ENCODE data around the gene PTPDC1.

PTPDC1 gene, protein sequence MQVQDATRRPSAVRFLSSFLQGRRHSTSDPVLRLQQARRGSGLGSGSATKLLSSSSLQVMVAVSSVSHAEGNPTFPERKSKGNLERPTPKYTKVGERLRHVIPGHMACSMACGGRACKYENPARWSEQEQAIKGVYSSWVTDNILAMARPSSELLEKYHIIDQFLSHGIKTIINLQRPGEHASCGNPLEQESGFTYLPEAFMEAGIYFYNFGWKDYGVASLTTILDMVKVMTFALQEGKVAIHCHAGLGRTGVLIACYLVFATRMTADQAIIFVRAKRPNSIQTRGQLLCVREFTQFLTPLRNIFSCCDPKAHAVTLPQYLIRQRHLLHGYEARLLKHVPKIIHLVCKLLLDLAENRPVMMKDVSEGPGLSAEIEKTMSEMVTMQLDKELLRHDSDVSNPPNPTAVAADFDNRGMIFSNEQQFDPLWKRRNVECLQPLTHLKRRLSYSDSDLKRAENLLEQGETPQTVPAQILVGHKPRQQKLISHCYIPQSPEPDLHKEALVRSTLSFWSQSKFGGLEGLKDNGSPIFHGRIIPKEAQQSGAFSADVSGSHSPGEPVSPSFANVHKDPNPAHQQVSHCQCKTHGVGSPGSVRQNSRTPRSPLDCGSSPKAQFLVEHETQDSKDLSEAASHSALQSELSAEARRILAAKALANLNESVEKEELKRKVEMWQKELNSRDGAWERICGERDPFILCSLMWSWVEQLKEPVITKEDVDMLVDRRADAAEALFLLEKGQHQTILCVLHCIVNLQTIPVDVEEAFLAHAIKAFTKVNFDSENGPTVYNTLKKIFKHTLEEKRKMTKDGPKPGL

GRCh38 chr9:94084314-94084713, at the start of gene PTPDC1:
Gene PTPDC1 (plus strand): TSS chr9:94084464. CDS start chr9:94084531, 67 bp downstream.
- no peak for DNase-seq (ENCODE audit: low read depth in 2 of 2)

- DNase-seq (ENCODE audit: low read depth in 2 of 2), result no peak
Measured at GRCh38 chr9:94034511-94034910, 49.8 kb upstream of the PTPDC1 start.

GRCh38 chr9:94039786-94040185, 44.5 kb upstream of the PTPDC1 start:
- no peak for DNase-seq (ENCODE audit: low read depth in 2 of 2)

GRCh38 chr9:94042516-94043360, 41.5 kb upstream of the PTPDC1 start:
- DNase-seq (ENCODE audit: low read depth in 2 of 2), result no peak

GRCh38 chr9:94054716-94055115, 29.5 kb upstream of the PTPDC1 start:
- DNase-seq (ENCODE audit: low read depth in 2 of 2), result no peak

- no peak for DNase-seq (ENCODE audit: low read depth in 2 of 2)
Measured at GRCh38 chr9:94056442-94056974, 27.8 kb upstream of the PTPDC1 start.

DNA sequence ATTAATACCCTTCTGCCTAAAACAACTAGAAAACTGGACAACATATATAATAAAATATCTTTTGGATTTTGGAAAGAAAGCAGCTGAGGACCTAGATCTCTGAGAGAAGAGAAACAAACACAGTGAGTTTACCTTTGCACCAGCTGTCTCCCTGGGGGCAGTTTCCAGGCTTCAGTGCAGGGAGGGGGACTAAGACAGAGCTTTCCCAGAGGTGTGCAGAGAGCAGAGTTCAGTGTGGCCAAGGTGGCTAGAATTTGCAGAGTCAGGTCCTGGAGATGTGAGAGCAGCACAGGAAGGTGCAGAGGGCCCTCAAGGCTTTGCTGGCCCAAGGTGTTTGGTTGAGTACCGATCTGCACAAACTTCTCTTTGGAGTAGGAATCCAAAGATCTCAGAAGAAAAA, 26.3 kb upstream of the PTPDC1 start:
- DNase-seq (ENCODE audit: low read depth in 2 of 2), result no peak

- DNase-seq (ENCODE audit: low read depth in 2 of 2), result no peak
Measured at GRCh38 chr9:94061864-94062263, 22.4 kb upstream of the PTPDC1 start.

DNA sequence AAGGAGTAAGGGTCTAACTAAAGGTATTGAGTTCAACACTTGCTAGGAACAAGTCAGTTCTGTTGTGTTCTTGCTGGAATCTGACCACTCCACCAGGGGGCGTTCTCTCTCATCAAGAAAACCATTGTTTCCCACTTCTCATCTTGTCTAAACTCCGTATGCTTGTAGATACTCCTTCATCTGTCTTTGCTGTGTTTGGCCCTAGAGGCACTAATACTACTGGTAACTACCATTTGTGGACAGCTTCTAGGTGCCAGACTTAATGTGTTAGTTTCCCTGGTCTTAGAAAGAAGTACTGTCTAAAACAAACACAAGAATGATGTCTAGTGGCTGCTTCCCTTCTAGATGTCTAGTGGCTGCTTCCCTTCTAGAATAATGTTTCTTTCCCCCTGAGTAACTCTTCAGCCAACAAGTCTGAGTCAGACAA, 18.7 kb upstream of the PTPDC1 start:
- DNase-seq (ENCODE audit: low read depth in 2 of 2), result peak; percentile 38 to 67

DNA sequence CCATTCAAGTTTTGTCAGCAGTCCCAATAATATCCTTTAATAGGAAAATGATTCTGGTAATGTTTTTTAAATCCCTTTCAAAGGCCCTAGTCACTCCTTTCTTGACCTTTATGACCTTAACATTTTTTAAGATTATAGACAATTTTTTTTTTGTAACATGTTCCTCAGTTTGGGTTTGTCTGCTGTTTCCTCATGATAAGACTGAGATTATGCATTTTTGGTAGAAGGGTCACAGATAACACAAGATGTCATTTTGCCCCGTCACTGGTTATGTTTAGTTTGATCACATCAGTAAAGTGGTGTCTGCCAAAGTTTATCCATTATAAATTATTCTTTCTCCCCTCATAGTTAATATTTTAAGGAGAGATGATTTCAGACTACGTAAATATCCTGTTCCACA, 16.0 kb upstream of the PTPDC1 start:
- no peak for DNase-seq (ENCODE audit: low read depth in 2 of 2)

GRCh38 chr9:94076557-94076956, 7.7 kb upstream of the PTPDC1 start:
- DNase-seq (ENCODE audit: low read depth in 2 of 2), result no peak

DNA sequence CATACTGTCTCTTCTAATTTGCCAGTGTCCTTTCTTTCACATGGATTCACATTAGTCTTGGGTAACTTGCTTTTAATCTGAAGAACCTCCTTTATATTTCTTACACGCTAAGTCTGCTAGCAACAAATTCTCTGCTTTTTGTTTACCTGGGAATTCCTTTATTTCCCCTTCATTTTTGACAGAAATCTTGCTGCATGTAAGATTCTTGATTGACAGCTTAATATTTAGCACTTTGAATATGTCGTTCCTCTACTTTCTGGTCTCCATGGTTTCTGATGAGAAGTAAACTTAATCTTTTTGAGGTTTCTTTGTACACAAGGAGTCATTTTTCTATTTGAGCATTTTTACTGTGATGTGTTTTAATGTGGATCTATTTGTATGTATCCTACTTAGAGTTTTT, 6.2 kb upstream of the PTPDC1 start:
- DNase-seq (ENCODE audit: low read depth in 2 of 2), result no peak

- no peak for DNase-seq (ENCODE audit: low read depth in 2 of 2)
Measured at GRCh38 chr9:94079236-94079635, 5.0 kb upstream of the PTPDC1 start.

GRCh38 chr9:94080249-94080648, 4.0 kb upstream of the PTPDC1 start:
- no peak for DNase-seq (ENCODE audit: low read depth in 2 of 2)

- no peak for DNase-seq (ENCODE audit: low read depth in 2 of 2)
Measured at GRCh38 chr9:94081435-94081834, 2.8 kb upstream of the PTPDC1 start.

DNA sequence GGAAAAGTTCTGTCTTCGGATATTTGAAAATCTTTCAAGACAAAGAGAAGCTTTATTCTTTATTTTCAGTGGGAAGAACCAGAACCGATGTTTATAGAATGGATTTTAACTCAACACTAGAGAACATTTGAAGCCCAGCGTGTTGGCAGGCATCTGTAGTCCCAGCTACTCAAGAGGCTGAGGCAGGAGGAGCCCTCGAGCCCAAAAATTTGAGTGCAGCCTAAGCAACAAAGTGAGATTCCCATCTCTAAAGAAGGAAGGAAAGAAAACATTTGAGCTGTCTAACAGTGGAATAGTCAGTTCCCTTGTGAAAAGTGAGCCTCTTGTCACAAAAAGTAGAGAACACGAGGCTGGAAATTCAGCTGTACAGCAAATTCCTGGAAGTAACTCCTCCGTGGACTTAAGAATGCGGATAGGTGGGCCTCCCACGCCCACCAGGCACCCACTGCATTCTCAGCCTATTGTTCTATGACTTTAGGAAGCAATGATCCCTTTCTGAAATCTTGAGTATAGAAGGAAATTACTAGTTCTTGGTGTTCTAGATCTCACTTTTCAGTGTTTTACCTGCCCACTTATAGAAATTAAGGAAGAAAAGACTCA, 2.3 kb upstream of the PTPDC1 start:
- no peak for DNase-seq (ENCODE audit: low read depth in 2 of 2)

GRCh38 chr9:94082553-94082952, 1.7 kb upstream of the PTPDC1 start:
- DNase-seq (ENCODE audit: low read depth in 2 of 2), result no peak

DNA sequence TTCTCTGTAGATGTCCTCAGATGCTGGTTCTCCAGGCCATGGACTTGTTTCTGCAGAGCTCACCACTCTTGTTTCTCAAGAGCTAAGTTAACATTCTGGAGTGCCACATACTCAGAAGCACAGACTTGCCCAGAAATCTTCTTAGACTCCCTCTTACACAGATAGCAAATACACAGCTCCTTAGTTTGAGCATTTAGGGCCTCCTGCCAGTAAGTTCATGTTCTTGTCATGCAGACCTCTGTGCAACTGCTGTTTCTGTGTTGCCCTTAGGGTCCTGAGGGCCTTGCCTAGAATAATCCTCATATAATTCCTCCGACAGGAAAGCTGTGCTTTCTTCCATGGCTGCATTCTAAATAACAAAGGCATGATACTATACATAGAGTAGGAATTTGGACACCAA, 1.3 kb upstream of the PTPDC1 start:
- DNase-seq (ENCODE audit: low read depth in 2 of 2), result no peak

GRCh38 chr9:94083384-94083783, 880 bp upstream of the PTPDC1 start:
- DNase-seq (ENCODE audit: low read depth in 2 of 2), result no peak

DNA sequence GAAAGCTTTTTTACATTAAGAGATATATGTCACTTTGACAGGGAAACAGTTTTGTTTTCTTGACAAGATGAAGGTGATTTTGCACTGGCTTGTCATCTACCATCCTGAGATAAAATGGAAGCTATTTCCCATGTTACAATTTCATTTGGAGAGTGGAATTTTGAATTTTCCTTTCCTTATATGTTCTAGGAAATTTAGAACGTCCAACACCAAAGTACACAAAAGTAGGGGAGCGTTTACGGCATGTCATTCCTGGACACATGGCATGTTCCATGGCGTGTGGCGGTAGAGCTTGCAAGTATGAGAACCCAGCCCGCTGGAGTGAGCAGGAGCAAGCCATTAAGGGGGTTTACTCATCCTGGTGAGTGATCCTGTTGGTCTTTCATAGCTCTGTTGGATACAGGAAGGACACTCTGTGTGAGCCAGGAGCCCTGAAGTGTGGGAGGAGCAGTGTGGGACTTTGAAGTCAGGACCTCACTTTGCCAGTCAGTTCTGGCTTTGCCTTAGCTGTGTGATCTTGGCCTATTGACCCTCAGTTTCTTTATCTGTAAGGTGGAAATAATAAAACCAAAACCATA, 887 bp downstream of the PTPDC1 start:
- DNase-seq (ENCODE audit: low read depth in 2 of 2), result no peak

All from stimulated activated CD4-positive, alpha-beta T cell treated with anti-CD3 and anti-CD28 coated beads, Interleukin-12 subunit alpha, Interleukin-12 subunit beta, amount 100 ng/mL, for 24 hours (primary cell).